HEK293T (cell line): Measurements from ENCODE around the gene GATAD2A.

ENCODE experiments used
- FOXM1 ChIP-seq: fragments of 450-650 bp; IDR thresholded peaks from 2 replicates; pipeline ENCODE4 v1.6.1; 2017; ENCODE audit warnings: mild to moderate bottlenecking, borderline replicate concordance
- L3MBTL2 ChIP-seq: fragments of 450-650 bp; conservative IDR thresholded peaks from 2 replicates; pipeline ENCODE4 v1.6.1; 2016; ENCODE audit warnings: mild to moderate bottlenecking
- SP1 ChIP-seq: fragments of 450-650 bp; IDR thresholded peaks from 2 replicates; pipeline ENCODE4 v1.6.1; 2017

- TF ChIP-seq SP1 (no peak), FOXM1 (no peak), L3MBTL2 (no peak)
Measured at GRCh38 chr19:19514881-19515641, 109.6 kb downstream of the GATAD2A start, which contains the start of gene TSSK6.
